PC-9 (cell line): ENCODE measurements around the gene SAPCD1.

Experiments
- EZH2 ChIP-seq: fragments of 200-600 bp; sonication (generic); IDR thresholded peaks from 2 replicates; pipeline ENCODE4 v1.8.0; 2017; ENCODE audit warnings: antibody characterized with exemption, low read depth
- TF ChIP-seq, protein P1 (sequence below): fragments of 200-600 bp; sonication (generic); conservative IDR thresholded peaks from 2 replicates; pipeline ENCODE4 v1.6.1; 2017; ENCODE audit warnings: mixed run types, antibody characterized with exemption, mild to moderate bottlenecking, moderate library complexity

- TF ChIP-seq, protein P1, sequence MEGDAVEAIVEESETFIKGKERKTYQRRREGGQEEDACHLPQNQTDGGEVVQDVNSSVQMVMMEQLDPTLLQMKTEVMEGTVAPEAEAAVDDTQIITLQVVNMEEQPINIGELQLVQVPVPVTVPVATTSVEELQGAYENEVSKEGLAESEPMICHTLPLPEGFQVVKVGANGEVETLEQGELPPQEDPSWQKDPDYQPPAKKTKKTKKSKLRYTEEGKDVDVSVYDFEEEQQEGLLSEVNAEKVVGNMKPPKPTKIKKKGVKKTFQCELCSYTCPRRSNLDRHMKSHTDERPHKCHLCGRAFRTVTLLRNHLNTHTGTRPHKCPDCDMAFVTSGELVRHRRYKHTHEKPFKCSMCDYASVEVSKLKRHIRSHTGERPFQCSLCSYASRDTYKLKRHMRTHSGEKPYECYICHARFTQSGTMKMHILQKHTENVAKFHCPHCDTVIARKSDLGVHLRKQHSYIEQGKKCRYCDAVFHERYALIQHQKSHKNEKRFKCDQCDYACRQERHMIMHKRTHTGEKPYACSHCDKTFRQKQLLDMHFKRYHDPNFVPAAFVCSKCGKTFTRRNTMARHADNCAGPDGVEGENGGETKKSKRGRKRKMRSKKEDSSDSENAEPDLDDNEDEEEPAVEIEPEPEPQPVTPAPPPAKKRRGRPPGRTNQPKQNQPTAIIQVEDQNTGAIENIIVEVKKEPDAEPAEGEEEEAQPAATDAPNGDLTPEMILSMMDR = no peak
- no peak for TF ChIP-seq EZH2
Measured at GRCh38 chr6:31779908-31780307, 17.5 kb downstream of the SAPCD1 start.
